Upper lobe of left lung (tissue), 4 donors: ENCODE data around the gene JAG2.

ENCODE experiments used
- CTCF ChIP-seq, 6 experiments: fragments of 450-650 bp in 4 of 6; fragments of 200-600 bp in 2 of 6; sonication (generic) in 2 of 6; IDR thresholded peaks; one replicate each; pipeline ENCODE4 v1.5.1; 2016 to 2019; ENCODE audit warnings: antibody characterized with exemption in 6 of 6
- EP300 ChIP-seq, 4 donors: sonication (generic); formaldehyde crosslinking; IDR thresholded peaks; one replicate each; pipeline ENCODE4 v1.5.1; 2017; ENCODE audit warnings: antibody characterized with exemption in 4 of 4, control low read depth in 2 of 4
- POLR2A ChIP-seq, 4 donors: fragments of 450-650 bp; IDR thresholded peaks; one replicate each; pipeline ENCODE4 v1.5.1; 2016 to 2017; ENCODE audit warnings: antibody characterized with exemption in 4 of 4, mild to moderate bottlenecking in 2 of 4
- POLR2AphosphoS5 ChIP-seq, 2 donors: sonication (generic); formaldehyde crosslinking; IDR thresholded peaks; one replicate each; pipeline ENCODE4 v1.5.1; 2017; ENCODE audit warnings: antibody characterized with exemption in 2 of 2

- TF ChIP-seq CTCF (IDR thresholded peaks at IDR 0.05) (no peak), POLR2AphosphoS5 (IDR thresholded peaks at IDR 0.05) (no peak), POLR2A (IDR thresholded peaks at IDR 0.05) (no peak), EP300 (IDR thresholded peaks at IDR 0.05) (no peak)
Observed at GRCh38 chr14:105139212-105139825, 29.3 kb downstream of the JAG2 start.
